Hepatocyte (in vitro differentiated cells): Measurements from ENCODE around the gene SETBP1.

ENCODE experiments used
- CTCF ChIP-seq: fragments of 200-600 bp; sonication (generic); IDR thresholded peaks from 2 replicates; pipeline ENCODE4 v1.5.1; 2016; ENCODE audit warnings: antibody characterized with exemption, mild to moderate bottlenecking; ENCODE audit not compliant: poor library complexity
- EZH2 ChIP-seq: fragments of 200-600 bp; sonication (generic); IDR thresholded peaks from 2 replicates; pipeline ENCODE4 v1.6.1; 2016; ENCODE audit warnings: antibody characterized with exemption, mild to moderate bottlenecking, borderline replicate concordance

DNA sequence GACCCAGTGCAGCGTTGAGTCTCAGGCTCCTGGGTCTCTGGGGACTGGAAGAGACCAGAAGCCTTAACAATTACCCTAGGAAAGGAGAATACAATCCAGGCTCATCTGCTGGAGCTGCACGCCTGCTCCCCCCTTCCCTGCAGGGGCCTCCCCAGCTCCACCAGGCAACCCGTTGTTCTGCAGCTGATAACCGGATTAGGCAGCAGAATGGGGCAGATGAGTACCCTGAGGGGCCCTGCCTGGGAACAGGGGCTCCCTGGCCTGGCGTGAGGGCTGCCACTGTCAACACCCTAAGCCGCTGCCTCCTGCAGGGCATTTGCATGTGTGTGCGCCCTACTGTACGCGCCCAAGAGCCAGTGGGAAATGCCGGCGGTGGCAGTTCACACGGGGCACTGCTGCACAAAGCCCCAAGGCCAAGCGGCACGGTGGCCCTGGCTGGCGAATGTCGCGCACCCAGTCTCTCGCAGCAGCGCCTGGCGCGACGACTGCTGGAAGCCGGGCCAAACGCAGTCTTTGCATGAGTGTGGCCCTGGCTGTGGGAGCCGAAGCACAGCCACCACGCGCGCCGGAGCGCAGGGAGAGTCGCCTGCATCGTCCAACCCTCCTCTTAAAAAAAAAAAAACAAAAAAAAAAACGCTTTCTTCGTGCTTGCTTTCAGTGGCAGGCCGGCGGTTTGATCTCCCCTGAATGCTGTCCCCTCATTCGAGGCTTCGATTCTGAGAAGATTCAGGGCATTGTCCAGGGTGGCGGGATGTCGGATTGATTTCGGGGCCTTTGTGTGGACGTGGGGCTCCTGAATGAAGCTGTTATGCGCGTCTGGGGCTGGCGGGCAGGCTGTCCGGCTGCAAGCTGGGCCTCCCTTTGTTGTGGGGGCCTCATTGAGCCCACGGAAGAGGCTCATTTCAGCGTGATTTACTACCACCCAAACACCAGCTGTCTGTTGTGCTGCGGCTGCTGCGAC, 63.8 kb downstream of the SETBP1 start:
- TF ChIP-seq CTCF (no peak), EZH2 (no peak)
